ENCODE measurements around the gene MRPS12. TPM values are rescaled to one million over a fixed set of nuclear protein-coding genes. Genes with fewer than 3 reads are reported as not detected.

Gene MRPS12
- total and polyA plus RNA-seq, 9 of the 15 experiments (the other 6 are each of a cell fraction or from before 2014, with no cell fraction given), result 8.1 to 174 (median 52.0) TPM

DNA sequence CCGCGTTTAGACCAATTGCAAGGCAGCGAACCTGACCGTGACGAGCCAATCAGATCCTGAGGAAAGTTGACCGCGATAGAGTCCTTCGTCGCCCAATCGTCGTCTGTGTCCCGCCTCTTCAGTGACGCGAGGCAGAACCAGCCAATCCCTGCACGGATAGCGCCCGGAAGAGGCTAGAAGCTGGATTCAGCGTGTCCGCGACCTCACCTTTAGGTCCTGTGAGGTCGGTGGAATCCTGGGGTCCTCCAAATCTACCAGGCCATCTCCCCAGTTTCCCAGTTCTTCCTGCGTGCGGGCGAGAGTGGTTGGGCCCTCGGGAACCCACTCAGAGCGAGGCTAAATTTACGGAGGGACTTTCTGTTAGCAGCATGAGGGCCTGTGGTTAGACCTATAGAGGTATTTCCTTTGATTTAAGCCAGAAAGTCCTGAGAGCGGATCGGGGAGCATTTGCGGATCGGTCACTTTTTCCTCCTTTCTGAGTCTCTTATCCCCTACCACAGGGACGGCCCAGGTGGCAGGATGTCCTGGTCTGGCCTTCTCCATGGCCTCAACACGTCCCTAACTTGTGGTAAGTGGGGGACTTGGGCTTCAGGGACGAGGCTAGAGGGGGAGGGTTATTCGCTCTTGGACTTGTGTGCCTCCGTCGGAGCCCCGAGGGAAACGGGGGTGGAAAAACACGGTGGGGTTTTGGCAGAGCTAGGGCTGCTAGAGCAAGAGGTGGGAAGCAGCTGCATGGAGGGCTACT, at the start of gene MRPS12 (continued):
- TF ChIP-seq DDX20 (tag; IDR thresholded peaks at IDR 0.05; ENCODE audit: low read depth) (no peak), CUX1 (CRISPR knock-in tag; IDR thresholded peaks at IDR 0.05) (no peak), MXI1 (IDR thresholded peaks at IDR 0.05; ENCODE audit: low read depth, low read length) (peak; percentile 34; the same call in 1 of the 2 replicates), FUS (optimal IDR thresholded peaks at IDR 0.05; ENCODE audit: low read depth, low read length) (no peak), ZNF444 (CRISPR knock-in tag; IDR thresholded peaks at IDR 0.05) (no peak), THRAP3 (IDR thresholded peaks at IDR 0.05; ENCODE audit: borderline replicate concordance) (no peak), ZFP36 (IDR thresholded peaks at IDR 0.05; ENCODE audit: low read depth, low read length, partially characterized antibody) (no peak), FOXO4 (CRISPR knock-in tag; IDR thresholded peaks at IDR 0.05) (no peak), GABPA (tag; conservative IDR thresholded peaks at IDR 0.05; ENCODE audit: low read depth) (peak; percentile 87)
- TF ChIP-seq, protein P1, sequence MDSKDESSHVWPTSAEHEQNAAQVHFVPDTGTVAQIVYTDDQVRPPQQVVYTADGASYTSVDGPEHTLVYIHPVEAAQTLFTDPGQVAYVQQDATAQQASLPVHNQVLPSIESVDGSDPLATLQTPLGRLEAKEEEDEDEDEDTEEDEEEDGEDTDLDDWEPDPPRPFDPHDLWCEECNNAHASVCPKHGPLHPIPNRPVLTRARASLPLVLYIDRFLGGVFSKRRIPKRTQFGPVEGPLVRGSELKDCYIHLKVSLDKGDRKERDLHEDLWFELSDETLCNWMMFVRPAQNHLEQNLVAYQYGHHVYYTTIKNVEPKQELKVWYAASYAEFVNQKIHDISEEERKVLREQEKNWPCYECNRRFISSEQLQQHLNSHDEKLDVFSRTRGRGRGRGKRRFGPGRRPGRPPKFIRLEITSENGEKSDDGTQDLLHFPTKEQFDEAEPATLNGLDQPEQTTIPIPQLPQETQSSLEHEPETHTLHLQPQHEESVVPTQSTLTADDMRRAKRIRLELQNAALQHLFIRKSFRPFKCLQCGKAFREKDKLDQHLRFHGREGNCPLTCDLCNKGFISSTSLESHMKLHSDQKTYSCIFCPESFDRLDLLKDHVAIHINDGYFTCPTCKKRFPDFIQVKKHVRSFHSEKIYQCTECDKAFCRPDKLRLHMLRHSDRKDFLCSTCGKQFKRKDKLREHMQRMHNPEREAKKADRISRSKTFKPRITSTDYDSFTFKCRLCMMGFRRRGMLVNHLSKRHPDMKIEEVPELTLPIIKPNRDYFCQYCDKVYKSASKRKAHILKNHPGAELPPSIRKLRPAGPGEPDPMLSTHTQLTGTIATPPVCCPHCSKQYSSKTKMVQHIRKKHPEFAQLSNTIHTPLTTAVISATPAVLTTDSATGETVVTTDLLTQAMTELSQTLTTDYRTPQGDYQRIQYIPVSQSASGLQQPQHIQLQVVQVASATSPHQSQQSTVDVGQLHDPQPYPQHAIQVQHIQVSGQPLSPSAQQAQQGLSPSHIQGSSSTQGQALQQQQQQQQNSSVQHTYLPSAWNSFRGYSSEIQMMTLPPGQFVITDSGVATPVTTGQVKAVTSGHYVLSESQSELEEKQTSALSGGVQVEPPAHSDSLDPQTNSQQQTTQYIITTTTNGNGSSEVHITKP (IDR thresholded peaks at IDR 0.05; ENCODE audit: partially characterized antibody), result no peak
